Measurements from ENCODE around the gene KIFAP3.

KIFAP3 gene

DNA sequence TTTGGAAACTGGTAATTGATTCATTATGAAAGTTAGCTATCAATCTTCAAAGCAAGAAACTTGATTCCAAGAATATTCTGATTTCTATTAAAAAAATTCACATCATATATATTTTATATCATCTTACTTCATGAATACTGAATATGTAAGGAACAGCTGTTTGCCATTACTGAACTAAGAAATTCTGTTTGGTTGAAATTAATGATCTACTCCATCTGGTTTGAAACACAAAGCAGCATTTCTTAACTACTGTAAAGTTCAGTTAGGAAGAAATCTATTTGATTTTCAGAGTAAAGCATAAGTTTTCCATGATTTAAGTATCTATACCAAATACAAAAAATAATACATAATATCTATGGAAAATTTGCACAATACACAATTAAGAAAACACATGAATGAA is 114.8 kb downstream of the KIFAP3 start:
- no peak for TF ChIP-seq CEBPB (IDR thresholded peaks at IDR 0.05)
- no peak for TF ChIP-seq NFIC (IDR thresholded peaks at IDR 0.05)
- TF ChIP-seq, protein P1, sequence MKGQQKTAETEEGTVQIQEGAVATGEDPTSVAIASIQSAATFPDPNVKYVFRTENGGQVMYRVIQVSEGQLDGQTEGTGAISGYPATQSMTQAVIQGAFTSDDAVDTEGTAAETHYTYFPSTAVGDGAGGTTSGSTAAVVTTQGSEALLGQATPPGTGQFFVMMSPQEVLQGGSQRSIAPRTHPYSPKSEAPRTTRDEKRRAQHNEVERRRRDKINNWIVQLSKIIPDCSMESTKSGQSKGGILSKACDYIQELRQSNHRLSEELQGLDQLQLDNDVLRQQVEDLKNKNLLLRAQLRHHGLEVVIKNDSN (IDR thresholded peaks at IDR 0.05), result no peak
- TF ChIP-seq ZBTB7A (IDR thresholded peaks at IDR 0.05; ENCODE audit: low read depth), result no peak
- no peak for TF ChIP-seq TEAD4 (IDR thresholded peaks at IDR 0.05)

DNA sequence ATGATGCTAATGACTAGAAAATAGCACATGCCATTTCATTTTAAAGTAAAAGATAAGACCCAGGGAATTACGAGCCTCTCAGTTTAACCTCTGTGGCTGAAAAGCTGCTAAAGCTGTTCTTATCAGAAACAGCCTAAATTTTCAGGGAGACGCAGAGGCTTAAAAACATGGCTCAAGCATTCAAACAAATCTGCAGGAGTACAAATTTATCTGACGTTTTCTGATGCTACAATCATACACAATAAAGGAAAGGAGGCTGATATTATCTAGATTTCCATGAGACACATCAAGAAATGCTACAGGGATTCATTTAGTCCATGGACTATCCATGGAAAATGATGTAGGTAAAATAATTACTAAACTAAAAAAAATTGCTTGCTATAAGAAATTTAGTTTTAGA is 115.5 kb downstream of the KIFAP3 start:
- TF ChIP-seq TAF1 (IDR thresholded peaks at IDR 0.05; ENCODE audit: low read depth) (no peak), FOXM1 (IDR thresholded peaks at IDR 0.05; ENCODE audit: borderline replicate concordance, low read depth) (no peak), NFIC (IDR thresholded peaks at IDR 0.05) (no peak), EGR1 (IDR thresholded peaks at IDR 0.05) (no peak), RAD21 (IDR thresholded peaks at IDR 0.05; ENCODE audit: low read depth) (no peak), CEBPB (IDR thresholded peaks at IDR 0.05) (no peak), ZBTB7A (IDR thresholded peaks at IDR 0.05; ENCODE audit: low read depth) (no peak)
- TF ChIP-seq, protein P1 (IDR thresholded peaks at IDR 0.05), result no peak
- TF ChIP-seq, protein P2, sequence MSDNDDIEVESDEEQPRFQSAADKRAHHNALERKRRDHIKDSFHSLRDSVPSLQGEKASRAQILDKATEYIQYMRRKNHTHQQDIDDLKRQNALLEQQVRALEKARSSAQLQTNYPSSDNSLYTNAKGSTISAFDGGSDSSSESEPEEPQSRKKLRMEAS (IDR thresholded peaks at IDR 0.05), result no peak

DNA sequence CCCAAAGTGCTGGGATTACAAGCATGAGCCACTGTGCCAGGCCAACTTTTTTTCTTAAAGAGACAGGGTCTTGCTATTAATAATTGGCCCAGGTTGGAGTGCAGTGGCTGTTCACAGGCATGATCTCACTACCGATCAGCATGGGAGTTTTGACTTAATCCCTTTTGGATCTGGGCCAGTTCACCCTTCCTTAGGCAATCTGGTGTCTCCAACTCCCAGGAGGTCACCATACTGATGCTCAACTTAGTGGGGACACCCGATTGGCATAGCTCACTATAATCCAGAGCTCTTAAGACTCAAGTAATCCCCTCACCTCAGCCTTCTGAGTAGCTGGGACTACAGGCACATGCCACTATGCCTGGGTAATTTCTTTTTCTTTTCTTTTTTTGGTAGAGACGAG is 116.6 kb downstream of the KIFAP3 start:
- TF ChIP-seq FOXM1 (IDR thresholded peaks at IDR 0.05; ENCODE audit: borderline replicate concordance, low read depth), result no peak

DNA sequence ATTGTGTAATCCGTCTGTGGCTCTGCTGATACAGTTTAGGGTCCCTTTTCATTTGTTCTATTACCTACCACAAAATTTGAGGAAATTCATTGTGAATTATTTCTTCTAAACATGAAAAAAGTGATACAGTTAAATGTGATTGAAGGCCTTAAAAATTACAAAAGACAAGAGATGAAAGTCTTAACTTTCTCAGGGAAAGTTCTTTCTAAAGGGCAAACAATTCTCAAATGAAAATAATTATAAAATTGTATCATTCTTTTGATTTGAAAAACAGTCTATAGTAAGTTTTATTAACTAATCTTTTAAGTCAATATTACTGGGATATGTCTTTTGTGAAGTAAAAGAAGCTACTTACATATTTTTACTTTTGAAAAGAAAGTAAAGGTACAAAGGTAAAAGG is 123.4 kb downstream of the KIFAP3 start:
- TF ChIP-seq ZBTB7A (IDR thresholded peaks at IDR 0.05; ENCODE audit: low read depth) (no peak), TEAD4 (IDR thresholded peaks at IDR 0.05) (no peak), YY1 (IDR thresholded peaks at IDR 0.05; ENCODE audit: low read depth) (no peak), EP300 (IDR thresholded peaks at IDR 0.05; ENCODE audit: borderline replicate concordance) (no peak), CREB1 (IDR thresholded peaks at IDR 0.05; ENCODE audit: low read depth) (no peak), CEBPB (IDR thresholded peaks at IDR 0.05) (no peak), TAF1 (IDR thresholded peaks at IDR 0.05; ENCODE audit: low read depth) (no peak), NFIC (IDR thresholded peaks at IDR 0.05) (no peak), RAD21 (IDR thresholded peaks at IDR 0.05; ENCODE audit: low read depth) (no peak), TCF12 (IDR thresholded peaks at IDR 0.05; ENCODE audit: low read depth) (no peak)
- TF ChIP-seq, protein P3, sequence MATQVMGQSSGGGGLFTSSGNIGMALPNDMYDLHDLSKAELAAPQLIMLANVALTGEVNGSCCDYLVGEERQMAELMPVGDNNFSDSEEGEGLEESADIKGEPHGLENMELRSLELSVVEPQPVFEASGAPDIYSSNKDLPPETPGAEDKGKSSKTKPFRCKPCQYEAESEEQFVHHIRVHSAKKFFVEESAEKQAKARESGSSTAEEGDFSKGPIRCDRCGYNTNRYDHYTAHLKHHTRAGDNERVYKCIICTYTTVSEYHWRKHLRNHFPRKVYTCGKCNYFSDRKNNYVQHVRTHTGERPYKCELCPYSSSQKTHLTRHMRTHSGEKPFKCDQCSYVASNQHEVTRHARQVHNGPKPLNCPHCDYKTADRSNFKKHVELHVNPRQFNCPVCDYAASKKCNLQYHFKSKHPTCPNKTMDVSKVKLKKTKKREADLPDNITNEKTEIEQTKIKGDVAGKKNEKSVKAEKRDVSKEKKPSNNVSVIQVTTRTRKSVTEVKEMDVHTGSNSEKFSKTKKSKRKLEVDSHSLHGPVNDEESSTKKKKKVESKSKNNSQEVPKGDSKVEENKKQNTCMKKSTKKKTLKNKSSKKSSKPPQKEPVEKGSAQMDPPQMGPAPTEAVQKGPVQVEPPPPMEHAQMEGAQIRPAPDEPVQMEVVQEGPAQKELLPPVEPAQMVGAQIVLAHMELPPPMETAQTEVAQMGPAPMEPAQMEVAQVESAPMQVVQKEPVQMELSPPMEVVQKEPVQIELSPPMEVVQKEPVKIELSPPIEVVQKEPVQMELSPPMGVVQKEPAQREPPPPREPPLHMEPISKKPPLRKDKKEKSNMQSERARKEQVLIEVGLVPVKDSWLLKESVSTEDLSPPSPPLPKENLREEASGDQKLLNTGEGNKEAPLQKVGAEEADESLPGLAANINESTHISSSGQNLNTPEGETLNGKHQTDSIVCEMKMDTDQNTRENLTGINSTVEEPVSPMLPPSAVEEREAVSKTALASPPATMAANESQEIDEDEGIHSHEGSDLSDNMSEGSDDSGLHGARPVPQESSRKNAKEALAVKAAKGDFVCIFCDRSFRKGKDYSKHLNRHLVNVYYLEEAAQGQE (IDR thresholded peaks at IDR 0.05; ENCODE audit: low read depth), result no peak
- TF ChIP-seq, protein P2 (IDR thresholded peaks at IDR 0.05), result no peak
- TF ChIP-seq, protein P1 (IDR thresholded peaks at IDR 0.05), result no peak

DNA sequence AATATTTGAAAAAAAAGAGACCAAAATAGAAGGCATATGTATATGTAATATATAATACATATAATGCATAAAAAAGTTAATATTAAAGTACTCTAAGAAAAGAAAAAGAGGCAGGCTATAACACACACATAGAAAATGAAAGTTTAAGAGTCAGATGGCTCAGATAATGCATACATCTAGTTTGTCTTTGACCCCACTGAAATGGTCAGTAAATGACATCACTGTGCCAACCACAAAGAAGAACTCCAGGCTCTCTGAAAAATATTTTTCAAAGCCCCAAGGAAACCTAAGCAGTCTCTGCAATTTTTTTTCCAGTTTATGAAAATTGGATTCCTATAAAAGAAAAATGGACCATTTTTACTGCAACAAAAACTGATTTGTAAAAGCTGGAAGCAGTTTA is 125.4 kb downstream of the KIFAP3 start:
- TF ChIP-seq TCF12 (IDR thresholded peaks at IDR 0.05; ENCODE audit: low read depth) (no peak), TAF1 (IDR thresholded peaks at IDR 0.05; ENCODE audit: low read depth) (no peak), CREB1 (IDR thresholded peaks at IDR 0.05; ENCODE audit: low read depth) (no peak), CEBPB (IDR thresholded peaks at IDR 0.05) (no peak), NFIC (IDR thresholded peaks at IDR 0.05) (no peak), TEAD4 (IDR thresholded peaks at IDR 0.05) (no peak), EP300 (IDR thresholded peaks at IDR 0.05; ENCODE audit: borderline replicate concordance) (no peak), YY1 (IDR thresholded peaks at IDR 0.05; ENCODE audit: low read depth) (no peak), FOXM1 (IDR thresholded peaks at IDR 0.05; ENCODE audit: borderline replicate concordance, low read depth) (no peak)
- TF ChIP-seq, protein P2 (IDR thresholded peaks at IDR 0.05), result no peak
- TF ChIP-seq, protein P3 (IDR thresholded peaks at IDR 0.05; ENCODE audit: low read depth), result no peak

DNA sequence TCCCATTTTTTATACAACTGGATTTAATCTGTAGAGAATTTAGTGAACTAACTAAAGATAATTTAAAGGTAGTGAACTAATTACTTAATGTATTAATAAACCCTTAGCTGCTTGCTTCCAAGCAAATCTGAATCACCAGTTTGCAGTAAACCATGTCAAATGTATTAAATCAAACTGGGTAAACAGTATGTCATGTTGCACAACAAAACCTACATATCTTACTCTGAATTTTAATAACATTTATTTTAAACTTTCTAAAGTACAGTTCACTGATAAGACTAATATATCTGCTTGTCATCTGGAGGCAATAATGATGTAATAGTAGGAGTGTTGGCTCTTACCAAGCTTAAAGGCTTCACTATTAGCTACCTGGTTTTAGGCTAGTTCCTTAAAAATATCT is 128.3 kb downstream of the KIFAP3 start:
- no peak for TF ChIP-seq NFIC (IDR thresholded peaks at IDR 0.05)
- TF ChIP-seq, protein P1 (IDR thresholded peaks at IDR 0.05), result no peak
- TF ChIP-seq, protein P3 (IDR thresholded peaks at IDR 0.05; ENCODE audit: low read depth), result no peak
- no peak for TF ChIP-seq YY1 (IDR thresholded peaks at IDR 0.05; ENCODE audit: low read depth)
- TF ChIP-seq RAD21 (IDR thresholded peaks at IDR 0.05; ENCODE audit: low read depth), result no peak
- no peak for TF ChIP-seq FOXM1 (IDR thresholded peaks at IDR 0.05; ENCODE audit: borderline replicate concordance, low read depth)
- no peak for TF ChIP-seq TEAD4 (IDR thresholded peaks at IDR 0.05)
- TF ChIP-seq CREB1 (IDR thresholded peaks at IDR 0.05; ENCODE audit: low read depth), result no peak

All from Ishikawa (cell line).